HTERT RPE-1 (cell line): Measurements from ENCODE around the gene HRCT1.
"Not testable (repeated sequence)": the region's sequence is repeated elsewhere in the genome, so short reads cannot be mapped to it uniquely, and the experiment has no call there.

ENCODE experiments used
- in situ Hi-C: fragments of 300-500 bp; cut with MboI; formaldehyde crosslinking; loops from 4 replicates; pipeline ENCODE4 v1.14.3; 2020; ENCODE audit warnings: low sequenced_read_pairs

HRCT1 gene

DNA sequence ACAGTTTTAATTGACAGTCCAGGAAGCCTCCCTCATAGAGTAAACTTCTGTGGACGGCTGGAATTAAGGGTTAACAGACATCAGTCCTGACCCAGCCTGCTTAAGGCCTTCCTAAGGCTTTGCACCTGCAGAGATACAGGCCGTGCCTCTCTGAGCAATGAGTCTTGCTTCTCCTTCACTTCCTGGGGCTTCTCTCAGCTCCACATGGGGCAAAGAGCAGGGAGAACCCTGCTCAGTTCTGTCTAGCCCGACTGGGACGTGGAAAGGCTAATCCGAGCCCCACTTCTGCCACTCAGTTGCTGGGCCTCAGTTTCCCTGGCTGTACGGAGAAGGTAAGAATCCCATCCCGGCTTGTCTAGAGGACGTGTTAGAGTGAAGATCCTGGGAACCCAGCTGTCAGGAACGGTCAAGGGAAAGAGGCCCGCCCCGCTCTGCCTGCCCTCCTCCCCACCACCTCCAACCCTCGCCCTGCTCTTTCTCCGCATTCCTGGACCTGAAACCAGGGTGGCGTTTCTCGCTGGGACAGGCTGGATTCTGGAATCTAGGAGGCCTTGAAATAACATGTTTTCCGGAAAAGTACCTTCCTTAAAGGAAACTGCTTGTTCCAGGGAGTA lies 9.8 kb downstream of the HRCT1 start:
- in situ Hi-C loops = no loop called here

DNA sequence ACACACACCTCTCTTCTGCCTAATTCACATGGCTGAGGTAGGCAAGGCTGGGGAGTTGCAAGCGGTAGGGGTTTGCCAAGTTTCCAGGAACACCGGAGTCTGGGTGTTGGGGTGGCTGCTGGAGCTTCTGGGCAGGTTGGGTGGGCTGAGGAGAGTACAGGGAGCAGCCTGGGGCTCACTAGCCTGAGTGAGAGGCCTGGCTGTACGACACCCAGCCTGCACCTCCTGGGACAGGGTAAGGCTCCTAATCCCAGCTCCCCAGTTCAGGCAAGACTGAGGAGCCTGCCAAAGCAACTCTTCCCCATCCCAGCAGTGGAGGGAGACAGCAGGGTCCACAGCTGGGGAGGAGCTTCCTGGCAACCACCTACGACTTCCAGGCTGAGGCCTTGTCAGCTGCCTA lies 11.3 kb downstream of the HRCT1 start:
- in situ Hi-C loops = no loop called here

DNA sequence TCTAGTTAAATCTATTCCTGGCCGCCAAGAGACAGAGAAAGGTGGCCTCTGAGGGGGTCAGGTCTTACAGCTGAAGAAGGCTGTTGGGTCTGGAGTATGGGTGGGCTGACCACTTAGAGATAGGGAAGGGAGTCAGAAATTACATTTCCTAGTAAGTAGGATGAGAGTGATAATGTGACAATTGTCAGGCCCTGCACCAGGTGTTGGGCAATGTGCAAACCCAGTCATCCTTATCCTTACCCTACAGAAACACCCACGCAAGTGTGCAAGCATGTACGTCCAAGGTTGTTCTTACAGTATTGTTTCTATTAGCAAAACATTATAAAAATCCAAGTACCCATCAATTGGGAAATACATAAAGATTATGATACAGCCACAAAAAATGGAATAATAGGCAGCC lies 12.8 kb downstream of the HRCT1 start:
- in situ Hi-C loops = no loop called here

DNA sequence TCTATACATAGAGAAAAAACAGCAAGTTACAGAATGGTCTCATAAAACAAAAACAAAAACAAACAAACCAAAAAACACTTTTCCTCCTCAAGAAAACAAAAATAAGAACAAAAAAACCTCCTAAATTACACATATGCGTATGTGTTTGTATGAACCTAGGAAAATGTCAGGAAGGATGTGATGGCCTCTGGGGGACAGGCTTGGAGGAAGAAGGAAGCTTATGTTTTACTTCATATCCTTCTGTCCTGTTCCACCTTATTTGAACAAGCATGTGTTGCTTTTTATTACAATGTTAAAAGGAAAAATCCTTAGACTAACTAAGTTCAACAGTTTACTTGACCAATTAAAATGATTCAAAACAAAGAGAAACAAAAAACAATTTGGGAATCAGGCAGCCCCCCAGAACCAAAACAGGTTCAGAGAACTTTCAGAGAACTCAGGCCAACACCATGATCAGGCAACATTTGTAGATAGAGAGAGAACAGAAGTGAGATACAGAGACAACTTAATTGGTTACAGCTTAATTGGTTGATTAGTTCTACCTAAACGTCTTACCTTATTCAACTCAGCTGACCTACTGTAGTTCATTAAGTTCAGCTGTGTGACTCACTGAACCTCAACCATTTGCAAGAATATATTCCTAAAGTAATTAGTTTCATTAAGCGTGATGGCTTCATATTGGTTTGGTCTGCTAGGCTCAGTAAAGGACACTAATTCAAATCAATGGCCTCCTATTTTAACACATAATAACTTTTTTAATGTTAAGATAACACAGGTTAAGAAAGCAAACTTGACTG lies 13.4 kb downstream of the HRCT1 start:
- in situ Hi-C loops = no loop called here

DNA sequence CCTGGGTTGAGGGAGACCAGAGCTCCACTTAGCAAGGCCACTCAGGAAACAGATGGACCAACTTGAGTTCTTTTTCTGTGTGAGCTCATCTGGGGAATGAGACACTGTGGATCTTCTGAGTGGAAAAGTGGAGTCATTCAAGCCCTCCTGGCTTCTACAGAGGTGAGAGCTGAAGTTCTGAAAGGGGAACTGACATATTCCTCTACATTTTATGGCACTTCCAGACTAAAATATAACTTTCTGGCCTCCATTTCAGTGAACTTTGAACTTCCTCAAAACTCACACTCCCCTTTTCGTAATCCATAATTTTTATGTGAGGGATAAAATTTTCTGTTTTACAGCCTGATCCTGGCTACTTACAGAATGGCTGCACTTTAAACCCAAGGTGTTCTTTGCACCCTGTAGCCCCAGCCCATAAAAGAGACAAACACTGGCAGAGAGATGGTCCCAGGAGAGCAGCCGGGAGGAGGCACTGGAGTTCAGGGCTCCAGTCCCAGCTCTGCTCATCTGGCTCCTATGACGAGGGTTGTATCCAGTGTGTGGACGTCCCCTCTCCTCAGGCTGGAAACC lies 14.1 kb downstream of the HRCT1 start:
- in situ Hi-C loops = no loop called here

DNA sequence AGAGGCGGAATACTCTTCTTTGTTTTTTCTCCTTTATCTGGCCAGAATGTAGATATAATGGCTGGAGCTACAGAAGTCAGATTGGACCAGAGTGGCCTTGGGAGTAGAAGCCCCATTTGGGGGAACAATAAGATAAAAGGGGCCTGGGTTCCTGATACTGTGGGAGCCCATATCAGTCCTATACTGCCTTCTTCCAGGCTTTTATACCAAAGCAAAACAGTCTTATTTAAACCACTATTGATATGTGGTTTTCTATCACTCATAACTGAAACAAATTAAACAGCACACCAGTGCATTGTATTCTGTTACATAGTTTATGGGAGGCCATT lies 17.6 kb downstream of the HRCT1 start:
- in situ Hi-C loops = no loop called here

DNA sequence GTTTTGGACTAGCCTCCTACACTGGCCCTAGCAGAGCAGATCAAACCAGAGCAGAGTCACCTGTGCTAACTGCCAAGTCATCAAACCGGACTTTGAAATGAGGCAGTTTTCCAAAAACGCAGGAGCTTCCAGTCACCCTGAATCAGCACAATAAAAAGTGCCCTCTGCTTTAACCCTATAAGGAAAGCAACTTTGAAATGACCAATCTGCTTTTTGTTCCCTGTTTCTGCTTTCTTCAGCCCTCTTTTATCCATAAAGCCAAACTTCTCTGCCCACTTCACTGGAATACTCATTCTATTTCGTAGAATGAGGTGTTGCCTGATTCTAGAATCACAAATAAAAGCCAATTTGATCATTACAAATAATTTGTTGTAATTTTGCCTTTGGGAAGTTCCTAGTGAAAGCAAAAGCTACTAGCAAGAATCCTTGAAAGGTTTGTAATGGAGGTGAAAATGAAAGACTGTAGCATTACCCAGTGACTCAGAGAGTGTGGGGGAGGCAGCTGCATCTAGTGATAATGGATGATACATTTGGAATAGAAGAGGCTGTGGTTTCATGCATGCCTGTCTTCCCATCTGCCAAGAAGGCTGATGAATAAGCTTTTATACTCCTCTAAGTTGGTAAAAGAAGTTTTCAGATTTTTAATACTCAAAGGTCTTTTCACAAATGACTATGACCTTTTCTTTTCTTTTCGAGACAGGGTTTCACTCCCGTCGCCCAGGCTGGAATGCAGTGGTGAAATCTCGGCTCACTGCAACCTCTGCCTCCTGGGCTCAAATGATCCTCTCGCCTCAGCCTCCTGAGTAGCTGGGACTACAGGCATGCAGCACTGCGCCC lies 18.1 kb downstream of the HRCT1 start:
- in situ Hi-C loops = no loop called here

DNA sequence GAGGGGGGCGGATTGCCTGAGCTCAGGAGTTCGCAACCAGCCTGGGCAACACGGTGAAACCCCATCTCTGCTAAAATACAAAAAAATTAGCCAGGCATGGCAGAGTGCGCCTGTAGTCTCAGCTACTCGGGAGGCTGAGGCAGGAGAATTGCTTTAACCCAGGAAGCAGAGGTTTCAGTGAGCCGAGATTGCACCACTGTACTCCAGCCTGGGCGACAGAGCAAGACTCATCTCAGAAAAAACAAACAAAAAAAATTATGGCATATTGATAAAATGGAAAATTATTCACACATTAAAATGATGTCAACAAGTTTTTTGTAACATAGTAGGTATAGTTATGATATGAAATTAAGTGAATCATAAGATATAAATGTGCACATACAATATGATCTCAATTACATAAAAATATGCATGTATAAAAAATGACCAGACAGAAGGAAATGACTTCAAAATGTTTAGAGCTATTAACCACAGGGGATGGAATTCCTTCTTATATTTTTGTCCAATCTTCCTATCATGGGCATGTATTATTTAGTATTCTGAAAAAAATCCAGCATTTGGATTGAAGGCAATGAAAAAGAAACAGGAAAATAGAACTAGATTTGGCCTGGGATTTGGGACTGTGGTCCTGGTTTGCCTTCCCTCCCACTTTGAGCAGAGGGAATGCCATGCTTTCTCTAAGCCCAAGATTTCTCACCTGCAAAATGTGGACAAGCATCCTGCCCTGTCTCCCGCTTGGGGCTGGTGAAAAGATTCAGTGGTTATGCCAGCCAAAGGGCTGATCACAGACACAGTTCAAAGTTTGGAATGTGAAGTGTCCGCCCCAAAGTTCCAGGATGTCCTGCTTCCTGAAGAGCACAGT lies 22.8 kb downstream of the HRCT1 start:
- in situ Hi-C loops = no loop called here

DNA sequence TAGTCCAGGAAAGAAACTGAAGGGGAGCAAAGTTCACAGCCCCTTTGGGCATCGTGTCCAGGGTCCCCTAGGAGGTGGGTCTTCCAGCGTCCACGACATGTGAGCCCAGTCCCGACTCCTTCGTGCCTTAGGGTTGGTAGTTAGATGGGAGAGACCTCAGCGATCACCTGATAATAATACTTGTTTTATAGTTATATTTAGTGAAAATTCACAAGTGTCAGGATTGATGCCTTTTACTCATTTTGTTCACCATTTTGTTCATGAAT lies 23.4 kb downstream of the HRCT1 start:
- in situ Hi-C loops = no loop called here

DNA sequence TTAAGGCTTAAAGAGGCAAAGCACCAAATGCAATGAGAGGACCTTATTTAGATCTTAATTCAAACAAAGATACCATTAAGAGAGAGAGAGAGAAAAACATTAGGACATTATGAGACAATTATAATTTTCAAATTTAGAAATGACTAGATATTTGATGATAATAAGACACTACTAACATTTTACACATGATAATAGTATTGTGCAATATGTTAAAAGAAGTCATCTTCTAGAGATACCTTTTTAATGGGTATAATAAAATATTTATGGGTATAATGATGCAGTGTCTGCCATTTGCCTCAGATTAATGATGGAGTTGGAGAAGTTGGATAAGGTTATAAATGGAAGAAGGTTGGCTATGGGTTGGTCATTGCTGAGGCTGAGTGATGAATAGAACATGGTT lies 24.5 kb downstream of the HRCT1 start:
- in situ Hi-C loops = no loop called here

DNA sequence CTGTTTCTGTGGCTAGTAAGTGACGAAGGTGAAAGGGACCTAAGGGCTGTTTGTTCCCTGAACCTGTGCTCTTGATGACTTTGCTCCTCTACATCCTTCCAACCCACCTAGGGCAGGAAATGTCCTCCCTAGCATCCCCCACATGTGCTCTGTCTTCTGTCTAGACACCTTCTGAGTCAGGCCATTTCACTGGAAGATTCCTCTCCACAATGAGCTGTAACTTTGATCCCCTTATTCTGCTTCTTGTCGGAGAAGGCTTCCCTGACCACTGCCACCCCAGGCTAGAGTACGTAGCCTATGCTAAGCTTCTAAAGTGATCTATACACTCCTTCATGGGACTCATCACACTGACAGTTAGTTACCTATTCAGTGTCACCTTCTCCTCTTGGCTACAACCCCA lies 25.0 kb downstream of the HRCT1 start:
- in situ Hi-C loops = no loop called here

DNA sequence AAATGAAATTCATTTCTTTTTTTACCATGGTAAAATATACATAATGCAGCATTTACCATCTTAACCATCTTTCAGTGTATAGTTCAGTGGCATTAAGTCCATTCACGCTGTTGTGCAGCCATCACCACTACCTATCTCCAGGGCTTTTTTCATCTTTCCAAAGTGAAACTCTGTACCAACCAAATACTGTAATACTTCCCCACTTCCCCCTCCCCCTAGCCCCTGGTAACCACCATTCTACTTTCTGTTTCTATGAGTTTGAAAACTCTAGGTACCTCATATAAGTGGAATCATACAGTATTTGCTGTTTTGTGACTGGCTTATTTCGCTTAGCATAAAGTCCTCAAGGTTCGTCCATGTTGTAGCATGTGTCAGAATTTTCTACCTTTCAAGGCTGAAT lies 26.7 kb downstream of the HRCT1 start:
- in situ Hi-C loops = no loop called here

DNA sequence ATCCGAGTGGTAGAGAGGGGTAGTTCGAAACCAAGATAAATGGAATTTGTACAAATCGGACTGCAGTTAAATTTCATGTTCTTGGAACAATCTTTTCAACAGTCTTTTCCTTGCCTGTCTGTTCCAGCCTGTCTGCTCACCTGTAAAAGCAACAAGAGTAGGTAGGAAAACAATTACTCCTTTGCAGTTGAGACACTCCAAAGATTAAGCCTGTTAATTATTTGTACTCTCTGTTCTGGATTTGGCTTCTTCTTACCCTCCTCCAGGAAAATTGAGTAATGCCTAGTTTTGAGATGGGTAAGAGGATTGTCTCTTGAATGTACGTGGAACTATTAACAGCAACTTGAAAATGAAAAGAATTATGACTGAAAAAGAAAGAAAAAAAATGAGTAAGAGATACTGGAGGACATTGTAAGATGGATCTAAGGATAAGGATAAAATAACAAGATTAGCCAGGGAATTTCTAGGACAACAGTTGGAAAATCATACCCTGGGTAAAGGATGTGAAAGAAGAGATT lies 27.6 kb downstream of the HRCT1 start:
- in situ Hi-C loops = no loop called here

DNA sequence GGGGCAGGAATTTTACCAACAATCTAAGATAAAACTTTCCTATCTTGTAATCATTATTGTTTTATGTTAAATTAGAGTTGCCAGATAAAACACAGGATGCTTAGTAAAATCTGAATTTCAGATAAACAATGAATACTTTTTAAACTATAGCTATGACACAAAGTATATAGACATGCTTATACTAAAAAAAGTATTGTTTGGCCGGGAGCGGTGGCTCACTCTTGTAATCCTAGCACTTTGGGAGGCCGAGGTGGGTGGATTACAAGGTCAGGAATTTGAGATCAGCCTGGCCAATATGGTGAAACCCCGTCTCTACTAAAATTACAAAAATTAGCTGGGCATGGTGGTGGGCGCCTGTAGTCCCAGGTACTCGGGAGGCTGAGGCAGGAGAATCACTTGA lies 28.1 kb downstream of the HRCT1 start:
- in situ Hi-C loops = not testable (repeated sequence)

DNA sequence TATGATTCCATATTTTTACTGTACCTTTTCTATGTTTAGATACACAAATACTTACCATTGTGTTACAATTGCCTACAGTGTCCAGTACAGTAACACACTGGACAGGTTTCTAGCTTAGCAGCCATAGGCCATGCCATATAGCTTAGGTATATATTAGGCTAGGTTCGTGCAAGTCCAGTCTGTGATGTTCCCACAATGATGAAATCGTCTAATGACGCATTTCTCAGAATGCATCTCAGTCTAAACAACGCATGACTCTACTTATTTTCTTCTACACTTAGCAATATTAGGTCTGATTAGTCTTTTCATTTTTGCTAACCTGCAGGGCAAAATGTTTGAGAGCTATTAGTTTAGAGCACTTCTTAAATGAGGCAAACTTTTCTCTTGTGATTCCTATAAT lies 29.3 kb downstream of the HRCT1 start:
- in situ Hi-C loops = no loop called here

DNA sequence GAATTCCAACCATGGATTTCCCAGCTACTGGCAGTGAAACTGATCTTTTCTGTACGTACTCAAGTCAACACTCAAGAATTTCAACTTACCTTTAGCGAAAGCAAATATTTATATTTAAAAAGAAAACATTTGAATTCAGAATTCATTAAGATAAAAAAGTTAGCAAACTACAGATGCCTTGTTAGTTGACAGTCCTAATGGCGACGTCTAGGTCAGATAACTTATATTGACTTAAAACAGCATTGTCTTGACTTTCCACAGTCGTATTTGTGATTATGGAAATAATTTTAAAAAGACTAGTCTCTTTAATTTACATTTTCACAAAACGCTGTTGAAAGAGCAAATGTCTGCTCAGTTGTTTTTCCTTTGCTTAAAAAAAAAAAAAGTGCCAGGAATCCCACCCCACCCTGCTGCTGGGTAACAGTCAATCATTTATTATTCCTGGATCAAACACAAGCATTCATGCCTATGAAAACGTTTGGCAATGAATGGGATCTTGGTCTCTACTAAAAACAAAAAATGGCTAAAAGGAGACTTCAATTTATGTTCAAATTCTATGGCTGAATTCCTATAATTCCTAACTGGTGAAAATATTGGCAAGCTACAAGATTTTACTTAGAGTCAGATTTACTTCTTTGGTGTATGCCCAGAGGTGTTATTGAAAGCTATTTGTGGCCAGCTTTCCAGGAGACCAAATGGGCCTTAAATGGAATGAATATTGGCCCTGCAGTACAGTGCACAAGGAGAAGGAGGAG lies 29.9 kb downstream of the HRCT1 start:
- in situ Hi-C loops = no loop called here

DNA sequence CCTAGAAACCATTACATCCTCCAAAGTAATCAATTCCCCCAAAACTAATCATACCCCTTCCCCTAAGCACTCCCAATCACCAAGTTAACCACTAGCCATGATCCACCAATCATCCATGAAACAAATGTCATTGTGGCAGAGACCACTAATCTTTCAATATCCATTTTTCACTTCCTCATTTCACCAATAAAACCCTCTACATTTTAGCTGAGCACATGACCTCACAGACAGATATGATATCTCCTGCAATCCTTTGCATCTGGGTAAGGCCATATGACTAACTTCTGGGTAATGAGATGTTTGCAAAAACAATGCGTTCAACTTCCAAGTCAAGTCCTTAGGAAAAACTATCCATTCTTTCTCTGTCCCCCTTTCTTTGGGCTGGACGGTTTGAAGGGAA lies 31.2 kb downstream of the HRCT1 start:
- in situ Hi-C loops = no loop called here

DNA sequence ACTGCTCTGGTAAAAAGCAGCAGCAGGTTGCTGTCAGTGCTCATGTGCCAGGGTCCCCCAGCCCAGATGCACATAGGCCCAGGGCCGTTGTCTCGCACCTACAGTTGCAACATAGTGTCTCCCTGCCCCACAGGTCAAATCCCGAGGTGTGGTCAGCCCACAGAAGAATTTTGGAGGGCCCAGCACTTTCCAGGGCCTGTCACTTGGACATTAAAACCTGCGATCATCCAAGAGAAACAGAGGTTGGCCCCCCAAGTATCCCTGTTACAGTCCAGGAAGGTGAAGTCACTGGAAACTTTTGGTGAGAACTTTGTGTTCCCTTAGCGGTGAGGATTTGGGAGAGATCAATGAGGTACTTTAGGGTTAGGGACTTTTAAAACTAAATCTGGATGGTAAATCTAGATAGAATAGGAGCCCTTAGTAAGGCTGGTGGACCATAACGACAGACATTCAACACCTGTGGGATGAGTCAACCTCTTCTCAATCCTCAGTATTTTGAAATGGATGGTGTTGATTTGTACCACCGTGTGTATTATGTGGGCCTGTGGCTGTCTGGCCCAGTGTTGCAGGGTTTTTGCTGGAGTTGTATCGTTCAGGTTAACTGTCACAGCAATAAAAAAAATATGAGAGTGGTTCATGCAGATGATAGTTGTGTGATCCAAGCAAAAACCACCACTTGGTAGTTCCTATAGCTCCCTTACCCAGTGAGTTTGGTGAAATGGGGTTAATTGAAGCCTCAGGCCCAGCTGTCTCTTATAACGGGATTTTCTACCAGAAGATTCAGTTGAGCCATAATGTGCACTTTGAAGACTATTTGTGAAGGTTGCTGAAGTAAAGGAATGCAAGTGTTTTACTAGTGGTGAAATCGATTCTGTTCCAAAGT lies 32.7 kb downstream of the HRCT1 start:
- in situ Hi-C loops = no loop called here

DNA sequence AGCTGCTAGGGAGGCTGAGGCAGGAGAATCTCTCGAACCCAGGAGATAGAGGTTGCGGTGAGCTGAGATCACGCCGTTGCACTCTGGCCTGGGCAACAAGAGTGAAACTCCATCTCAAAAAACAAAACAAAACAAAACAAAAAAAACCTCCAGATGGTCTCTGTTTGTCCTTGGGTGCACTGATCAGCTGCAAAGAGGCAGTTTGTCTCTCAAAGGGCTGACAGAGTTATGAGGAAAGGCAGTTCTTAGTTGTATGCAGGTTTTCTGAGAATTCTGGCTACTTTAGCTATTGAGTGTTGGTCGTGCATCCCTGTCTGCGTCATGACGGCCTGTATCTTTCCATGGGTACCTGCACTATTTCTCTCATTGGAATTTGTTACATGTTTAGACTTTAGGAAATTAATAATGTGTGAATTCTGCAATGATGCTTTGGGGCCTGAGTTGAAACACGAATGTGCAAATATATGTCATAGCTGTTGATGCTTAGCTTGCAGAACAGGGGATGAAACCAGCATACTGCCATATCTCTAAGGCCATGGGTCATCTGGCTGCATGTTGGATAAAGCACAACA lies 33.8 kb downstream of the HRCT1 start:
- in situ Hi-C loops = no loop called here
